HUES64 (cell line): ENCODE data around the gene CD248.
"Not testable (repeated sequence)": the region's sequence is repeated elsewhere in the genome, so short reads cannot be mapped to it uniquely, and the experiment has no call there.

Experiments
- H3K27ac ChIP-seq: 2 replicates; pipeline ENCODE4 v1.7.0; 2013; ENCODE audit warnings: low read depth, low read length, inconsistent platforms
- H3K27me3 ChIP-seq: 2 replicates; pipeline ENCODE4 v1.6.1; 2013; ENCODE audit warnings: mild to moderate bottlenecking, low read length; ENCODE audit not compliant: insufficient read depth
- H3K36me3 ChIP-seq: 2 replicates; pipeline ENCODE4 v1.6.1; 2013; ENCODE audit warnings: mild to moderate bottlenecking, low read length; ENCODE audit not compliant: insufficient read depth
- H3K4me1 ChIP-seq: 2 replicates; pipeline ENCODE4 v1.6.1; 2013; ENCODE audit warnings: mild to moderate bottlenecking, low read length, moderate library complexity; ENCODE audit not compliant: insufficient read depth
- H3K4me3 ChIP-seq: 2 replicates; pipeline ENCODE4 v1.5.1; 2013; ENCODE audit warnings: mild to moderate bottlenecking, low read length, moderate library complexity
- H3K9ac ChIP-seq: 2 replicates; pipeline ENCODE4 v1.6.1; 2013; ENCODE audit warnings: mild to moderate bottlenecking, low read depth, low read length
- H3K9me3 ChIP-seq: 2 replicates; pipeline ENCODE4 v1.6.1; 2013; ENCODE audit warnings: low read depth, low read length; ENCODE audit not compliant: insufficient read depth
- WGBS: fragments of 150-250, 120-280 bp; methylation state at CpG from one replicate; pipeline ENCODE4 v1.1.7; 2013; ENCODE audit warnings: missing lambda C conversion rate; 5-methylcytosine and 5-hydroxymethylcytosine counted together

The CD248 gene

DNA sequence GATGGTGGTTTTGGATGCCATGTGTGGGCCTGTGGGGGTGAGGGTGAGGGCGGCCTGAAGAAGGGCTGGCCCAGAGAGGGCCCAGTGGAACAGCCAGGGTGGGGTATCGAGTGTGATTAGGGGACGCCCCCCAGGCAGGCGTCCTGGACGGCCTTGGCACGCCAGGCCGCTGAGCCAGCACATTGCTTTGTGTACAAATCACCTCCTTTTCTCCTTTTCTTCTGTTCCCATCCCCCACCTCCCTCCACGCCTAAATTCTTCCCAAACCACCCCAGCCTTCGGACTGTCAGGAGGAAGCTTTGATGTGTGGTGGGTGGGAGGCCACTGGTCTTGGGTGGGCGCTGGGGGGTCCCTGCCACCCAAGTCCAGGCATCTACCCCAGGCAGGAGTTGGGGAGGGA, 7.8 kb upstream of the CD248 start:
- no peaks in the 10 kb centered on the region for H3K9me3 ChIP-seq
- 68% methylated on average over 8 of the region's 10 CpGs for WGBS
- H3K27ac ChIP-seq = 0 out of 2 replicates have a peak overlapping the region, but pooled peaks have one; percentile 18
- no peak overlapping the region for H3K4me3 ChIP-seq
- no peaks in the 10 kb centered on the region for H3K36me3 ChIP-seq
- H3K27me3 ChIP-seq = no peaks in the 10 kb centered on the region
- H3K4me1 ChIP-seq = peaks cover 13% of the 10 kb centered on the region
- no peak overlapping the region for H3K9ac ChIP-seq

DNA sequence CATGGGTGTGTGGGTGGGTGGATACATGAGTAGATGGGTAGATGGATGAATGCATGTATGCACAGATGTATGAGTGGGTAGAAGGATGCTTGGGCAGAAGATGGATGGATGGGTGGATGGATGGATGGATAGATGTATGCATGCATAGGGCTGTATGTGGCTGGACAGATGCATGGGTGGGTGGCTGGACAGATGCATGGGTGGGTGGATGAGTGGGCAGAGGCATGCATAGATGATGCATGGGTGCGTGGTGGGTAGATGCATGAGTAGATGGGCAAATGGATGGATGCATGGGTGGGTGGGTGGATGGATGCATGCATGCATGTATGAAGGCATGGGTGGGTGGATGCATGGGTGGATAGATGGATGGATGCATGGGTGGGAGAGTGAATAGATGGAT, 6.8 kb upstream of the CD248 start:
- H3K4me1 ChIP-seq = peaks cover 13% of the 10 kb centered on the region
- H3K36me3 ChIP-seq = no peaks in the 10 kb centered on the region
- WGBS = 93% methylated on average over 1 of the region's 1 CpG
- no peak overlapping the region for H3K9ac ChIP-seq
- H3K27me3 ChIP-seq = no peaks in the 10 kb centered on the region
- H3K27ac ChIP-seq = no peak overlapping the region
- H3K9me3 ChIP-seq = no peaks in the 10 kb centered on the region
- H3K4me3 ChIP-seq = no peak overlapping the region

DNA sequence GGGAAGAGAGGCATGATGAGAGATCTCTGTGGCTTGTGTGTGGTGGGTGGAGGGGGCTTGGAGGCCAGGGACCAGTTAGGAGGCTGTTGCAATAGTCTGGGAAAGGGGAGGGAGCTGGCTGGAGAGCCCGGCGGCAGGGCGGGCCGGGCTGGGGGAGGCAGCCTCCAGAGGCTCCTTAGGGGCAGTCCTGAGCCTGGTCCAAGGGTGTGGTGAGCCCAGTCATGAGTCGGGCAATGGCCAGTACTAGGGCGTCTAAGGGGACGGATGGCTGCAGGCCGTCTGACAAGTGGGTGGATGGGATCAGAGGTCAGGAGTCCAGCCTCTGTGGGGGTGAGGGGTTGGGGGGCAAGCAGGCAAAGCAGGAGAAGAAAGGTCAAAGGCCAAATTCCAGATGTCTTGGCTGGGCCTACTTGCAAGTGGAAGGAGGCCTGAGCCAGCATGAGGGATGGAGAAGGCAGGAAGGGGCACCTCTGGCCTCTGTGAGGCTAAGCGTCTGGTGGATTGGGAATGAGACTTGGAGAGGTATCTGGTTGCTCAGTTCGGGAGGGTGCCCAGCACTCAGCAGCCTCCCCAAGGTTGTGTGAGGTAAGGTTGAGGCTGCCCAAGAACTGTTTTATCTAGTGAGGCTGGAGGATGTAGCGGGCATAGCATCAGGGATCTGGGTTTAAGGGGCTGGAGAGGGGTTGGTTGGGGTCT, 6.0 kb upstream of the CD248 start:
- H3K9me3 ChIP-seq = no peaks in the 10 kb centered on the region
- no peak overlapping the region for H3K9ac ChIP-seq
- no peak overlapping the region for H3K27ac ChIP-seq
- H3K27me3 ChIP-seq = no peaks in the 10 kb centered on the region
- H3K4me3 ChIP-seq = no peak overlapping the region
- 93% methylated on average over 11 of the region's 11 CpGs for WGBS
- peaks cover 17% of the 10 kb centered on the region for H3K4me1 ChIP-seq
- no peaks in the 10 kb centered on the region for H3K36me3 ChIP-seq

DNA sequence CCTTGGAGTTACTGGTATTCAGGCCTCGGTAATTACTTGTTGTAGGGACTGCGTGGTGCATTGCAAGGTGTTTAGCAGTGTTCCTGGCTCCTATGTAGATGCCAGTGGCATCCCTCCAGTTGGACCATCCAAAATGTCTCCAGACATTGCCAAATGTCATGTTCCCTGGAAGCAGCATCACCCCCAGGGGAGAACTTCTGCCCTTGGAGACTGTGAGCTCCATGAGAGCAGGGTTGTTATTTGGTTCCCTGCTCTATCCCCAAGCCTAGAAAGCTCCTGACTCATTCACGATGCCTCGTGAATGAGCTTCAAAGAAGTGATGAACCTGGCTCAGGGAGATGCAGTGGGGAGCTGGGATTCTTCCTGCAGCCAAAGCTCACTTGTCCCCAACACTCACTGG, 4.8 kb upstream of the CD248 start:
- 93% methylated on average over 4 of the region's 4 CpGs for WGBS
- no peak overlapping the region for H3K4me3 ChIP-seq
- no peaks in the 10 kb centered on the region for H3K36me3 ChIP-seq
- H3K27me3 ChIP-seq = no peaks in the 10 kb centered on the region
- H3K4me1 ChIP-seq = peaks cover 23% of the 10 kb centered on the region
- no peaks in the 10 kb centered on the region for H3K9me3 ChIP-seq
- no peak overlapping the region for H3K9ac ChIP-seq
- H3K27ac ChIP-seq = no peak overlapping the region

DNA sequence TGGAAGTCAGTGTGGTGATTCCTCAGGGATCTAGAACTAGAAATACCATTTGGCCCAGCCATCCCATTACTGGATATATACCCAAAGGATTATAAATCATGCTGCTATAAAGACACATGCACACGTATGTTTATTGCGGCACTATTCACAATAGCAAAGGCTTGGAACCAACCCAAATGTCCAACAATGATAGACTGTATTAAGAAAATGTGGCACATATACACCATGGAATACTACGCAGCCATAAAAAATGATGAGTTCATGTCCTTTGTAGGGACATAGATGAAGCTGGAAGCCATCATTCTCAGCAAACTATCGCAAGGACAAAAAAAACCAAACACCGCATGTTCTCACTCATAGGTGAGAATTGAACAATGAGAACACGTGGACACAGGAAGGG, 3.9 kb upstream of the CD248 start:
- peaks cover 21% of the 10 kb centered on the region for H3K4me1 ChIP-seq
- H3K36me3 ChIP-seq, H3K9ac ChIP-seq, H3K27ac ChIP-seq, H3K27me3 ChIP-seq, H3K9me3 ChIP-seq, H3K4me3 ChIP-seq: not testable (repeated sequence)
- WGBS = 98% methylated on average over 4 of the region's 6 CpGs

DNA sequence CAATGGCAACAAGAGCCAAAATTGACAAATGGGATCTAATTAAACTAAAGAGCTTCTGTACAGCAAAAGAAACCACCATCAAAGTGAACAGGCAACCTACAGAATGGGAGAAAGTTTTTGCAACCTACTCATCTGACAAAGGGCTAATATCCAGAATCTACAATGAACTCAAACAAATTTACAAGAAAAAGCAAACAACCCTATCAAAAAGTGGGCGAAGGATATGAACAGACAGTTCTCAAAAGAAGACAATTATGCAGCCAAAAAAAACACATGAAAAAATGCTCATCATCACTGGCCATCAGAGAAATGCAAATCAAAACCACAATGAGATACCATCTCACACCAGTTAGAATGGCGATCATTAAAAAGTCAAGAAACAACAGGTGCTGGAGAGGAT, 3.4 kb upstream of the CD248 start:
- H3K36me3 ChIP-seq, H3K27ac ChIP-seq, H3K4me3 ChIP-seq, H3K27me3 ChIP-seq, H3K9me3 ChIP-seq, H3K9ac ChIP-seq: not testable (repeated sequence)
- peaks cover 21% of the 10 kb centered on the region for H3K4me1 ChIP-seq
- WGBS = 95% methylated on average over 1 of the region's 2 CpGs

DNA sequence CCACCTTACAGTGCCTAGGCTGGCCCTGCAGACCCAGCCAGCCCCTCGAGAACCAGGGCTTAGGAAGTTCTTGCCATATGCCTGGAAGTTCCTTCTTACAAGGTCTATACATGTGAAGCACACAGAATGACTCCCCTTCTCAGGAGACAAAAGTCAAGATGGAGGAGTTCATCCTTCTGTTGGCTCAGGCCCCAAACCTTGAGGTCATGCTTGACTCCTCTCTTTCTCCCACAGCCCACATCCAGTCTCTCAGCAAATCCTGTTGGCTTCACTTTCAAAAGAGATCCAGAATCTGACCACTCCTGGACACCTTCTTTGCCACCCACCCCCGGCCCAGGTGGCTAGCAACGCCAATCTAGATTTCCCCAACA, 1.7 kb upstream of the CD248 start:
- no peaks in the 10 kb centered on the region for H3K36me3 ChIP-seq
- H3K9me3 ChIP-seq = no peaks in the 10 kb centered on the region
- H3K27me3 ChIP-seq = no peaks in the 10 kb centered on the region
- peak overlapping the region; percentile 73; the same call in 1 of the 2 replicates for H3K27ac ChIP-seq
- H3K4me3 ChIP-seq = no peak overlapping the region
- WGBS = 84% methylated on average over 3 of the region's 3 CpGs
- peak overlapping the region; percentile 5; the same call in 1 of the 2 replicates for H3K9ac ChIP-seq
- peaks cover 20% of the 10 kb centered on the region for H3K4me1 ChIP-seq

DNA sequence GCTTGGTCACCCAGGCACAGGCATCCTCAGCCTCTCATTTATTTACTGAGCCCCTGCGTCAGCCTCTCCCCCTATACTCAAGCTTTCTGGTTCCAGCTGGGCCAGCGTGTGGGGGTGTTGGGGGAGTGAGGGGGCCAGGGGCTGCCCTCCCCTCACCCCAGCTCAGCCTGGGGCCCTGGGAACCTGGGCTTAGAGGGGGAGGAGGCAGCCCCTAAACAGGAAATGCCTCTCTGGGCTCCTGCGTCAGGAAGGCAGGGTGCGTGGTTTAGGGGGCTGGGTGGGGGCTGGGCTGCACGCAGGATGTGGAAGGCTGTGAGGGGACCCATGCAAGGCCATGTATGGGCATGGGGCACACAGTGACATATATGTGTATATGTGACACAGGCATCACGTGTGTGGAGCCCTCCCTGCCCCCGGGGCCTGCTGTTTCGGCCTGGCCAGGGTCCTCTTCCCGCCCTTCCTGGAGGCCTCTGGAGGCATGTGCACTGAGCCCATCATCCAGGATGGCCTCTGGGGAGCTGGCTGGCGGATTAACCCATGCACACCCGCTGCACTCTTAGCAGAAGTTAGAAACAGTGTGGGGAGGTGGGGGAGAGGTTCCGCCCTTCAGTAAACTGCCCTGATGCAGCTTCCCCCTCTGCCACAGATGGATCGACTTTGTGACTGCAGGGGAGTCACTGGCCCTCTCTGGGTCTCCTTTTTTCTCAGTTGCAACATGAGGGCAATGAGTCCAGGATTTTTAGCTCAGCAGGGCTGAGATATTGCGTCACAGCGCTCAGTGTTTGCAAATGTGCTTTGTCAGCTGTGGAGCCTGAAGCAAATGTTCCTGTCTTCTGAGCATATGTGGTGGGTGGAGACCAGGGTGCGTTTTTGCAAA, 1.1 kb upstream of the CD248 start:
- H3K9ac ChIP-seq = peak overlapping the region; percentile 54; the same call in 1 of the 2 replicates
- no peaks in the 10 kb centered on the region for H3K36me3 ChIP-seq
- H3K4me3 ChIP-seq = 0 out of 2 replicates have a peak overlapping the region, but pooled peaks have one; percentile 14
- WGBS = 53% methylated on average over 14 of the region's 16 CpGs
- peaks cover 21% of the 10 kb centered on the region for H3K4me1 ChIP-seq
- H3K27ac ChIP-seq = peak overlapping the region; percentile 73; the same call in 1 of the 2 replicates
- no peaks in the 10 kb centered on the region for H3K9me3 ChIP-seq
- no peaks in the 10 kb centered on the region for H3K27me3 ChIP-seq

DNA sequence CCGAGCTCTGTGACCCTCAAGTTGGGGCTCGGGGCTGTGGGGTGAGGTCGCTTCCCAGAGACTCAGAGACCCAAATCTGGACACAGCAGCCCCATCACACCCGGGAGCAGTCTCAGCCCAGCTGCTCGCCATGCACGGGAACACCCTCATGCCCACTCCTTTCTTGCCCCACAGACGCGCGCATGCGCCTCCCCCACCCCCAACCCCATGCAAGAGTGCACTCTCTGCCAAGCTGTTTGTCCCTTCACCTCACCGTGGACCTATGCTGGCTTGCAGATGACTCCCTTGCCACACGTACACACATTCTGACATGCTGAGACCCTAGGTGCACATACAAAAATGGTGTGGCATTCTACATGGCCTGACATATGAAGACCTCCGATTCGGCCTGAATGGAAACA, 478 bp upstream of the CD248 start:
- H3K27ac ChIP-seq = peak overlapping the region; percentile 73; the same call in 1 of the 2 replicates
- H3K4me1 ChIP-seq = peaks cover 21% of the 10 kb centered on the region
- no peaks in the 10 kb centered on the region for H3K36me3 ChIP-seq
- peak overlapping the region; percentile 54; the same call in 1 of the 2 replicates for H3K9ac ChIP-seq
- H3K9me3 ChIP-seq = no peaks in the 10 kb centered on the region
- 29% methylated on average over 14 of the region's 14 CpGs for whole genome bisulfite sequencing
- 0 out of 2 replicates have a peak overlapping the region, but pooled peaks have one; percentile 14 for H3K4me3 ChIP-seq
- no peaks in the 10 kb centered on the region for H3K27me3 ChIP-seq

DNA sequence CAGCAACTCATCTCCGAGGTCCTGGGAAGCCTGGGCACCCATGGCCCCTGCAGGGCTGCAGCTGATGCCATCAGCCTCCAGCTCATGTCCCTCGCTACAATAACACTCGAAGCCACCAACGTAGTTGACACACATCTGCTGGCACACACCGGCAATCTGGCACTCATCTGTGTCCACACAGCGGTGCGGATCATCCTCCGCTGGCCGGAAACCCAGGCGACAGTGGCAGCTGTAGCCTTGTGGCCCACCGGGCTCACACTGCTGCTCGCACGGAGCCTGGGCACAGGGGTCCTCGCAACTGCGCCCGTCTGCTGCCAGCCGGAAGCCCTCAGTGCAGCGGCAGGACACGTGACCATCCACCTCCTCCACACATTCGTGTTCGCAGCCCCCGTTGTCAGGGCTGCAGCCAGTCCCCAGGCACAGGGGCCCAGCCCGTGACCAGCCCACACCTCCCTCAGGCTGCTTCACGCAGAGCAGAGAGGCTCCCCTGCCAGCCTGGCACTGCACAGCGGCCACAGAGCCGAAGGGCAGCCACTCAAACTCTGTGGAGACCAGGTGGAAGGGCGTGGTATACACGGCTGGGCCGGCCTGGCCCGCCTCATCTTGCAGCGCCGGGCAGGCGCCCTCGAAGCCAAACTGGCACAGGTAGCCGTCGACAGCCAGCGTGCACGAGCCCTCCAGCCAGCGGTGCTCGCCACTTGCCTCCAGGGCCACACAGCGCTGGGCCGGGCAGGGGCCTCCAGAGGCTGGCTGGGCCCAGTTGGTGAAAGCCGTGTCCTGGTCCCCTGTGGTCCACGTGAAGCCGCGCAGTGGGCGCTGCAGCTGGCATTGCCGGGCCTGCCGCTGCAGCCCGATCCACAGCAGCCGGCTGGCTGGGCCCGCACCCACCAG, 678 bp downstream of the CD248 start:
- no peaks in the 10 kb centered on the region for H3K9me3 ChIP-seq
- WGBS = 89% methylated on average over 52 of the region's 52 CpGs
- H3K4me3 ChIP-seq = no peak overlapping the region
- no peaks in the 10 kb centered on the region for H3K27me3 ChIP-seq
- H3K9ac ChIP-seq = no peak overlapping the region
- H3K27ac ChIP-seq = no peak overlapping the region
- H3K4me1 ChIP-seq = peaks cover 25% of the 10 kb centered on the region
- H3K36me3 ChIP-seq = no peaks in the 10 kb centered on the region
